ENCODE data around the gene SLC44A3. TPM values are rescaled to one million over a fixed set of nuclear protein-coding genes. Genes with fewer than 3 reads are reported as not detected.
A peak's percentile ranks its signal among the peaks of the same experiment; 100 is the strongest.

Gene SLC44A3
- total RNA-seq (10 to 100 TPM in 2 of 5 donors, 1 to 10 TPM in 2, not detected in 1; 3.1 to 80.3 (median 12.5) TPM), polyA plus RNA-seq (10 to 100 TPM; 11.6 to 17.1 (median 12.0) TPM)
- long read RNA-seq, donor 1: 0 reads
- long read RNA-seq, donor 2, partial matches to known transcripts: 0 of 3 reads
- long read RNA-seq, donor 2, other reads (novel, unspliced or antisense): 0 of 3 reads
- long read RNA-seq, donor 3, partial matches to known transcripts: 6 of 10 reads
- long read RNA-seq, donor 3, other reads (novel, unspliced or antisense): 0 of 10 reads
- long read RNA-seq, donor 4: 0 reads
- long read RNA-seq, donor 5, partial matches to known transcripts: 0 of 4 reads
- long read RNA-seq, donor 5, other reads (novel, unspliced or antisense): 0 of 4 reads
- long read RNA-seq, donor 6: 0 reads
- long read RNA-seq, donor 7, partial matches to known transcripts: 0 of 2 reads
- long read RNA-seq, donor 7, other reads (novel, unspliced or antisense): 0 of 2 reads
- long read RNA-seq, donor 8, partial matches to known transcripts: 6 of 11 reads
- long read RNA-seq, donor 8, other reads (novel, unspliced or antisense): 0 of 11 reads
- long read RNA-seq, donor 9, partial matches to known transcripts: 0 of 1 reads
- long read RNA-seq, donor 9, other reads (novel, unspliced or antisense): 0 of 1 reads
- long read RNA-seq, donor 10, partial matches to known transcripts: 0 of 2 reads
- long read RNA-seq, donor 10, other reads (novel, unspliced or antisense): 0 of 2 reads

- 1 to 8% (median 2%) methylated on average over 11 to 76 of the region's 77 CpGs for WGBS, 5 donors
- TF ChIP-seq POLR2AphosphoS5 (IDR thresholded peaks at IDR 0.05) (peak in 1 of 3 donors; percentile 31), CTCF (IDR thresholded peaks at IDR 0.05) (peak in 1 of 7 experiments; percentile 57), EP300 (IDR thresholded peaks at IDR 0.05) (no peak), POLR2A (IDR thresholded peaks at IDR 0.05) (no peak)
These were observed at the start of gene SLC44A3 for GRCh38 chr1:94819945-94820746. Gene SLC44A3 (plus strand): TSS chr1:94820357. CDS start chr1:94820452, 95 bp downstream.

GRCh38 chr1:94772230-94772641, 47.9 kb upstream of the SLC44A3 start:
- intact Hi-C loops (cut with DNase I; ENCODE audit: low total_unique reads): no loop called here
- WGBS, 5 donors: 50 to 70% (median 63%) methylated on average over 5 of the region's 5 CpGs
- no peaks in the 10 kb centered on the region for H3K27me3 ChIP-seq
- no peaks in the 10 kb centered on the region for H3K36me3 ChIP-seq
- peaks cover 0 to 24% (median 17%) of the 10 kb centered on the region in 4 donors for H3K4me1 ChIP-seq
- DNase-seq: peak; percentile 32 to 82
- no peaks in the 10 kb centered on the region for H3K9me3 ChIP-seq
- no peak overlapping the region for H3K4me3 ChIP-seq
- TF ChIP-seq POLR2AphosphoS5 (IDR thresholded peaks at IDR 0.05) (peak in 1 of 3 donors; percentile 53), EP300 (IDR thresholded peaks at IDR 0.05) (no peak), POLR2A (IDR thresholded peaks at IDR 0.05) (no peak), CTCF (IDR thresholded peaks at IDR 0.05) (no peak)
- H3K27ac ChIP-seq: peak overlapping the region in 4 of 5 donors; percentile 9 to 72 (median 48)

More at GRCh38 chr1:94819945-94820746, at the start of gene SLC44A3:
- peaks cover 0 to 19% (median 4%) of the 10 kb centered on the region in 3 donors for H3K27me3 ChIP-seq
- H3K27ac ChIP-seq: peak within 1 kb of the TSS; percentile 87 to 98 (median 87)
- peak within 1 kb of the TSS; percentile 54 to 71 (median 69) for H3K4me3 ChIP-seq
- H3K36me3 ChIP-seq: peaks cover 0 to 3% (median 0%) of the 10 kb centered on the region in 4 donors
- H3K9me3 ChIP-seq: no peaks in the 10 kb centered on the region
- peaks cover 8 to 48% (median 30%) of the 10 kb centered on the region in 4 donors for H3K4me1 ChIP-seq
- intact Hi-C loops (cut with DNase I; ENCODE audit: low total_unique reads): no loop called here
- DNase-seq: peak; percentile 71 to 89

- intact Hi-C loops (cut with DNase I; ENCODE audit: low total_unique reads): no loop called here
- no peaks in the 10 kb centered on the region for H3K27me3 ChIP-seq
- peaks cover 0 to 24% (median 17%) of the 10 kb centered on the region in 4 donors for H3K4me1 ChIP-seq
- peak overlapping the region in 3 of 5 donors; percentile 45 to 72 (median 50) for H3K27ac ChIP-seq
- no peak overlapping the region for H3K4me3 ChIP-seq
- H3K36me3 ChIP-seq: no peaks in the 10 kb centered on the region
- TF ChIP-seq POLR2AphosphoS5 (IDR thresholded peaks at IDR 0.05) (no peak), POLR2A (IDR thresholded peaks at IDR 0.05) (no peak), EP300 (IDR thresholded peaks at IDR 0.05) (no peak), CTCF (IDR thresholded peaks at IDR 0.05) (no peak)
- H3K9me3 ChIP-seq: no peaks in the 10 kb centered on the region
- 69 to 90% (median 77%) methylated on average over 3 of the region's 3 CpGs for WGBS, 5 donors
- no peak for DNase-seq
These were observed 47.3 kb upstream of the SLC44A3 start for GRCh38 chr1:94772845-94773244.

All from stomach (tissue), 19 donors.